HG02763 (cell line): ENCODE measurements around the gene LETMD1.

Source experiments
- ATAC-seq: cut with Tn5 transposase; IDR thresholded peaks from one replicate; pipeline ENCODE4 v1.9.1; 2021; ENCODE audit warnings: mild to moderate bottlenecking, moderate library complexity; ENCODE audit not compliant: unreplicated experiment

LETMD1 gene

GRCh38 chr12:51025836-51026638 lies 22.1 kb upstream of the LETMD1 start, which contains the start of gene SLC11A2:
SLC11A2 (minus strand) TSS chr12:51026384; CDS start chr12:51010728, 15,656 bp downstream.
- ATAC-seq = peak; percentile 87

GRCh38 chr12:51027342-51027835 lies 20.7 kb upstream of the LETMD1 start:
- no peak for ATAC-seq

- no peak for ATAC-seq
Measured at GRCh38 chr12:51028126-51028812, 19.9 kb upstream of the LETMD1 start.

- ATAC-seq = no peak
Measured at GRCh38 chr12:51028813-51029150, 19.3 kb upstream of the LETMD1 start.

GRCh38 chr12:51033048-51033447 lies 15.1 kb upstream of the LETMD1 start:
- no peak for ATAC-seq

- no peak for ATAC-seq
Measured at GRCh38 chr12:51033457-51034089, 14.6 kb upstream of the LETMD1 start.

- ATAC-seq = no peak
Measured at GRCh38 chr12:51036279-51036678, 11.8 kb upstream of the LETMD1 start.

GRCh38 chr12:51048661-51049251 lies 629 bp downstream of the LETMD1 start:
- no peak for ATAC-seq

GRCh38 chr12:51049525-51049924 lies 1.4 kb downstream of the LETMD1 start:
- ATAC-seq = no peak

- no peak for ATAC-seq
Measured at GRCh38 chr12:51051787-51052186, 3.7 kb downstream of the LETMD1 start.

GRCh38 chr12:51055060-51055459 lies 6.9 kb downstream of the LETMD1 start:
- ATAC-seq = no peak

GRCh38 chr12:51056242-51056641 lies 8.1 kb downstream of the LETMD1 start:
- ATAC-seq = no peak

- ATAC-seq = no peak
Measured at GRCh38 chr12:51059086-51059485, 11.0 kb downstream of the LETMD1 start.

- ATAC-seq = no peak
Measured at GRCh38 chr12:51062631-51063397, 14.7 kb downstream of the LETMD1 start.

- ATAC-seq = no peak
Measured at GRCh38 chr12:51065530-51065929, 17.4 kb downstream of the LETMD1 start.

GRCh38 chr12:51067229-51067628 lies 19.1 kb downstream of the LETMD1 start:
- ATAC-seq = no peak

GRCh38 chr12:51067771-51068170 lies 19.6 kb downstream of the LETMD1 start:
- no peak for ATAC-seq

GRCh38 chr12:51070004-51070403 lies 21.9 kb downstream of the LETMD1 start:
- no peak for ATAC-seq

- no peak for ATAC-seq
Measured at GRCh38 chr12:51071663-51072062, 23.5 kb downstream of the LETMD1 start.

GRCh38 chr12:51075390-51075789 lies 27.3 kb downstream of the LETMD1 start:
- no peak for ATAC-seq
